NCI-H1105 treated with DMSO at 0.1 percent for 48 hours (cell line): ENCODE data around the gene MICOS13.
"Not testable (repeated sequence)": the region's sequence is repeated elsewhere in the genome, so short reads cannot be mapped to it uniquely, and the experiment has no call there.

ENCODE experiments used
- DNase-seq: peaks from one replicate; lab custom pipeline; 2025; lab: John Stamatoyannopoulos, UW

Gene MICOS13, protein sequence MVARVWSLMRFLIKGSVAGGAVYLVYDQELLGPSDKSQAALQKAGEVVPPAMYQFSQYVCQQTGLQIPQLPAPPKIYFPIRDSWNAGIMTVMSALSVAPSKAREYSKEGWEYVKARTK

DNA sequence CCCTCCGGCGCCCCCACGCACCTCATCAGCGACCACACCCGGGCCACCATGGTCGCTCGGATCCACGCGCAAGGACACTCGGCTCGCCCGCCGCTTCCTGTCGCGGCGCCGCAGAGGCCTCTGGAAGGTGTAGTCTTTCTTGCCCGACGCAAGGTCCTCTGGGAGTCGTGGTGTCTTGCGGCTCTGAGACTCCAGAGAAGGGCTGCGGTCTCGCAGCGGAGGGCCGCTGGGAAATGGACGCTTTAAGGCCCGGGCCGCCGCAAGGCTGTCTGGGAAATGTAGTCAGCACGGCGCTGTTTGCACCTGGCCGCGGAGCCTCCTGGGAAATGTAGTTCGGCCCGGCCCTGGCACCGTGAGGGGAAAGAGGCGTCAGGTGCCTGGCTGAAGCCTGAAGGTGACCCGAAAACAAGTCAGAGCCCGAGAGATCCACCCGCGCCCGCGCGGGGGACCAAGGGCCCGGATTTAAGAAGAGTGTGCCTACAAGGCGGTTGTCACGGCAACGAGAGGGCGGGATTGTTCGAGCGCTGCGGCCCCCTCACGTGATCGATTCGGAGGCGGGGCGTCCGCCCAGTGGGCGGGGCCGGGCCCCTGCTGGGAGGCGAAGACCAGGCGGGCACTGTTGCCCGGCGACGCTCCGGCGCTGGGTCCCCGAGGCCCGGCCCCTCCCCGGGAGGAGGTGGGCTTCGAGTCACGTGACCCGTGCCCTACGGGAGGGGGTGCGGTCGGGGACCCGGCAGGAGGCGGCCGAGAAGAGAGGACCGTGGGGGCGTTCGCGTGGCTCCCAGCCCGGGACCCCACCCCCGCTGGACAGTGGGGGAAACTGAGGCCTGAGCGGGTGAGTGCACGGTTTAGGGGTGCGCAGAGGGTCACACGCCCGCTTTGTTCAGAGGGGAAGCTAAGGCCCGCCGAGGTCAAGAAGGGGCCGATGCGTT, at the start of gene MICOS13, which contains the start of gene HSD11B1L:
Gene MICOS13 (minus strand): TSS at position 80 of the 932 bp plus-strand sequence. CDS start 30 bp downstream, at position 50.
Gene HSD11B1L (plus strand): TSS at position 591 of the 932 bp plus-strand sequence. CDS start 3,806 bp downstream, outside the sequence.
- peak; percentile 99 for DNase-seq

DNA sequence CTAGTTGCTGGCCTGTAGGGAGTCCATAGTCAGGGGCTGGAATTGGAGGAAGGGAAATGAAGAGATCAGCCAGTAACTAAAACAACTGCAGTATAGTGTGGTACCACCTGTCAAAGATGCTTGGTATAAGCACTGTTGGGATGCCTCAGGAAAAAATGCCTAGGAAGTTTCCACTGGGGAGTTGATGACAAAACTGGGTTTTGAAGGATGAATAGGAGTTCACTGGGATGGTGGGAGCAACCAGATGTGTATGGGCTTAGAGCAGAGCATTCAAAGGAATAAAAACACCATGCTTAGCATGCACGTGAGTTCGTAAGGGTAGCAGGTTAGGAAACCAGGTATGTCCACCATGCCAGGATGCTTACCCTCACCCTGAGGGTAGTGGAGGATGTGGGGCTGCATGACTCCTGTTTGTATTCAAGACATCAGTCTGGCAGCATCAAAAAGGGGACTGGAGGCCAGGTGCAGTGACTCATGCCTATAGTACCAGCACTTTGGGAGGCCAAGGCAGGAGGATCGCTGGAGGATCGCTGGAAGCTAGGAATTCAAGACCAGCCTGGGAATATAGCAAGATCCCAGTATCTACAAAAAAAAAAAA, 47.2 kb upstream of the MICOS13 start:
- DNase-seq = no peak

DNA sequence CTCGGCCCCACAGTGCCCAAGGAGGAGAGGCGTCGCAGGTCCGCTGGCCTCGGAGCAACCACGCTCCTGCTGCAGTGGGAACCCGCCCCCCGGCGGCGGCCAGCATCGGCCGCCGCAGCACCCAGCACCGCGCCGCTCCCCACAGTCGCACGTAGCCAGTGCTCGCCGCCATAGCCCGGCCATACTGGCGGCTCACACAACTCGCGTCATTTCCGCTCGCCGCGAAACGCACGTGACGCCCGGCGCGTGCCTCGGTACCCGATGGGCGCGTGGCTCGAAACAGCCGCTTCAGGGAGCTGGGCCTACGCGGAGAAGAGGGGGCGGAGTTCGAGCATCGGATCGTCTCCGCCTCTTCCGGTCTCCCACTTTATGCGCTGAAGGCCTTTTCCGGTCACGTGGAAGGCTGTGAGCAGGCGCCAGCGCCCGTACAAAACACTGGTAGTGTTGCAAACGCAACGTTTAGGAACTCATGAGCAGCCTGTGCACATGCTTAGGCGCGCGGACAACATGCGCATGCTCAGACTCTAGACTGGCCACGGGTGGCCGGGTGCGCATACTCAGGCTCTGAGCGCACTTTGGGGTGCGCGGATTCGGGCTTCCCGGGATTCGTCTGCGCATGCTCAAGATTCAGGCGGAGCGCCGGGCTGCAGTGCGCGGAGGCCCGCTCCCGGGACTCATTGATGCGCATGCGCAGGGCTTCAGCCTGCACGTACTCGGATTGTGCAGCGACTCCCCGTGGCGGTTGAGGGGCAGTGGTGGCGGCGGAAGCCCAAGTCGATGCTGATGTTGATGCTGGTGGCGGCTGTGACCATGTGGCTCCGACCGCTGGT, 39.9 kb upstream of the MICOS13 start, which contains the start of the genes CATSPERD and LONP1:
Gene CATSPERD (plus strand): TSS at position 677 of the 830 bp plus-strand sequence. CDS start 101 bp downstream, at position 778.
Gene LONP1 (minus strand): TSS at position 186 of the 830 bp plus-strand sequence. CDS start 14 bp downstream, at position 172.
- DNase-seq = peak; percentile 98

DNA sequence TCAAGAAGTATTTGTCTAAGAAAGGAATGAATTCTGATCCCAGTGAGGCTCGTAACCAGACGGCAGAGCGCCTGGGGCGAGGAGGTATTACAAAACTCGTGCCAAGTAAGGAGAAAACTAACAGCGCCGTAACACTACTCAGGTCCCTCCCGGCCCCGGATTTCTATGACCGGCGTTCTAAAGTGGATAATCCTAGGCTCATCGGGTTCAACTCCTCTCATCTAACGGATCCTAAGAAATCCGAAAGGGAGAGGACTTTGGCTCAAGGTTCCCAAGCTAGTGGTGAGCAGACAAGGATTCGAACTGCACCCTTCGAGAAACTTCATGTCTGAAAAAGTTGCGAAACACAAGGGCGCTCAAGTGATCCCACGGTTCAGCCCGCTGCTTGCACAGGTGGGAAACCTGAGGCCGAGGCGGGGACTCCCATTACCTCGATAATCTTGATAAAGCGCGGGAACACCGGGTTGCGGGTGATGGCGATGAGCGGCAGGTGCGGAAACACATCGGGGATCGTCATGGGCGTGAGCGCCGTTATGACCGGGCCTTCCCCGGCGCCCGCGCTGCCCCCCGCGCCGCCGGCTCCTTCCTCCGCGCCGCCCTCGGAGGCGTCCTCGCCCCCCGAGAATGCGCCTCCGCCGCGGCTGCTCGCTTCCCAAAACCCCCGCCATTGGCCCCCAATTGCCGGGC, 39.1 kb upstream of the MICOS13 start:
- no peak for DNase-seq

DNA sequence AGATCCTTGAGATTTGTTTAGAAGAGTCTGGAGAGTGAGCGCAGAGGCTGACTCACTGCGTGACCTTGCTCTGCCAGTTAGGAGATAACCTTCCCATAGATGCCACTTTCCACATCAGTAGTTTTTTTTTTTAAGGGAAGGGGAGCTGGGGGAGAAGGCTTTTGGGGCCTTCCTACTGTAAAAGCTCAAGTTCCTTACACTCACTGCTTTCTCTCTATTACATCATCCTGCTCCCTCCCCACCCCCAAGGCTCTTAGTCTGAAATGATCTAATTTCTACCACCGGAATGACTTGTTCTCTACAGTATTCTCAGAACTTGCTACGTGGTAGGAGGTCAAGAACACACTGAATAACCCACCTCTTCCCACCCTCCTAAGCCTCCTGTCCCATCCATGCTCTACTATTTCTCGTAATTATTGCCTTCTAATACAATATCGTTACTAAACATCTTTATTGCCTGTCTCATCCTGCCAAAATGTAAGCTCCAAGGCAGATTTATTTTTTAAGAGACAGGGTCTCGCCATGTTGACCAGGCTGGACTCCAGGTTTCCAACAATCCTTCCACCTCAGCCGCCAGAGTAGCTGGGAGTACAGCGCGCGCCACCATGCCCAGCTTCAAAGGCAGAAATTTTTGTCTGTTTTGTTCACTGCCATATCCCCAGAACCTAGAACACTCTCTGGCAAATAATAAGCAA, 38.4 kb upstream of the MICOS13 start:
- DNase-seq = no peak

DNA sequence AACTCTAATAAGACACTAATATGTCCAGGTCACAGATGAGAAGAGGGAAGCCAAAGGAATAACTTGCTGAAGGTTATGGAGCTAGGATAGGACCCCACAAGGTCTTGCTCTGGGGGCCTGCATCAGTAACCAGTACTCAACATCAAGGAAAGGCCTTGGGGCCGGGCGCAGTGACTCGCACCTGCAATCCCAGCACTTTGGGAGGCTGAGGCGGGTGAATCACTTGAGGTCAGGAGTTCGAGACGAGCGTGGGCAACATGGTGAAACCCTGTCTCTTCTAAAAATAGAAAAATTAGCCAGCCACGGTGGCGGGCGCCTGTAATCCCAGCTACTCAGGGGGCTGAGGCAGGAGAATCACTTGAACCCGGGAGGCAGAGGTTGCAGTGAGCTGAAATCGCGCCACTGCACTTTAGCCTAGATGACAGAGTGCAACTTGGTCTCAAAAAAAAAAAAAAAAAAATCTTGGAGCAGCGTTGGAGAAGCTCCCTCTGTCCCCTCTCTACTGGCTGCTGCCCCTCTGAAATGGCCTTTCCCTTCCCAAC, 37.8 kb upstream of the MICOS13 start:
- DNase-seq = no peak

DNA sequence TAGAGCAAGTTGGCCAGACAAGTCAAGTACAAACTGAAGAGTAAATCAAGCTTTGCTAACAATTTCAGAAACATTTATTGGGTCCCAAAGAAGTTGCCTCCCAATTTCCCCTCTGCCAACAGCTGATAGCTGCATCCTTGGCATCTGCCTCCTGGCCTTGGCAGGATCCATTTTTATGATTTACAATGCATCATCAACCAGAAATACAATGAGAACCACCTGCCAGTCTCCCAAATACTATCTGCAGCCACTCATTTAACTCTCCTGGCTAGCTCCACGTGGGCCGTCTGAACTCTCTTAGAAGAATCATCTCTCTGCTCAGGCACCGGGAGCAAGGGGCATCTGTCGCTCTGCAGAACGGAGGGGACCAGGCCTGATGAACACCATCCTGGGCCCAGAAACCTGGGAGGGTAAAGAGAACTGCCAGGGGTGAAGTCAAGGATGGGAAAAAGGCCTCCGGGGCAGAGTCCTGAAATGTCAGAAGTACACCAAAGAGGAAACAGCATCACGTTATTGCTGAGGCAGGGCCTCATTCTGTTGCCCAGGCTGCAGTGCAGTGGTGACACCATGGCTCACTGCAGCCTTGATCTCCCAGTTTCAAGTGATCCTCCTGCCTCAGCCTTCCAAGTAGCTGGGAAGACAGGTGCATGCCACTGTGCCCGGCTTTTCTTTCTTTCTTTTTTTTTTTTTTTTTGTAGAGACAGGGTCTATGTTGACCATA, 37.1 kb upstream of the MICOS13 start:
- DNase-seq = no peak

DNA sequence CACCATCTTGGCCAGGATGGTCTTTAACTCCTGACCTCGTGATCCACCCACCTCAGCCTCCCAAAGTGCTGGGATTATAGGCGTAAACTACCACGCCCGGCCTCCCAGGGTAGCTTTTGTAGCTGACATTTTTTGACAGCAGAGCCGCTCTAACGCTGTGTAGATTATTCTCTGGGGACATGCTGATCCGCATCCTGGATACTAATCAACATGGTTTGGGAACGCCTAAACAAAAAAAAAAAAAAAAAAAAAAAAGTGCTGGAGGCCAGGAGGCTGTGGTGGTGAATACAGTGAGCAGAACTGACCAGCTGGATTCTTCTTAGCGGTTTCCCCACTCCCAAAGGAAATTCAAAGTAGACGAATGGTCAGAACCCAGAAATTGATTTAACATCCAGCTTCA, 34.5 kb upstream of the MICOS13 start:
- DNase-seq = no peak

DNA sequence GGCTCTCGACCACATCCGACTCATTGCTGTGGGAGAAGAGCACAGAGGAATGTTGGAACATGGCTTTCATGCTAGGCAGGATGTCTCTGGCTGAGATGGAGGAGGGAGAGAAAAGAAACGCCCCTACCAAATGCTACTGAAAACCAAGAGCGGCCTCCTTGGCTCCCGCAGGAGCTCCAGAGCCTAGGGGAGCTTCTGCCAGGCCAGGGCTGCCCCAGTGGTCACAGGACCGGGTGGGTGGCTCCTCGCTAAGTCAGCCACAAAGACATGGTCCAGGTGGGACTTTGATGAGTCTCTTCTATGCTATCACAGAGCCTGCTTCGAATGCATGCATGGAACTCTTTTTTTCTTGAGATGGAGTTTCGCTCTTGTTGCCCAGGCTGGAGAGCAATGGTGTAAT, 32.9 kb upstream of the MICOS13 start:
- DNase-seq = no peak

DNA sequence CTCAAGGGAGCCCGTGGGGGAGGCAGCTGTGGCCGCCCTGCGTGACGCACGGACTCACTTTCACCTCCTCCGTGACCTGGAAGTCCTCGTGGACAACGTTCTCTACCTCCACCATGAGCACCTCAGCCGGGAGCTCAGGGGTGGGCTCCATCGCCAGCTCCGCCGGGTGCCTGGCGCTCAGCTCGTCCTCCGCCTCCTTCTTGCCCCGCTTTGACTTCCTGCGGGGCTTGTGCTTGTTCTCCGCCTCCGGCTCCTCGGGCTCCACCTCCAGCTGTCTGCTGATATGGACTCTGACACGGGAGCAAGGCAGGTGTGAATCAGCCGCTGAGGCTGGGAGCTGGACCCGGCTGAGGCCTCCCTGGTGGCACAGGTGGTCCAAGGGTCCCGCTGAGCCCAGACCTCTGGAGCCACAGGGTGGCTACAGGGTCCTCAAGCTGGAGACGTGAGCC, 31.4 kb upstream of the MICOS13 start:
- no peak for DNase-seq

DNA sequence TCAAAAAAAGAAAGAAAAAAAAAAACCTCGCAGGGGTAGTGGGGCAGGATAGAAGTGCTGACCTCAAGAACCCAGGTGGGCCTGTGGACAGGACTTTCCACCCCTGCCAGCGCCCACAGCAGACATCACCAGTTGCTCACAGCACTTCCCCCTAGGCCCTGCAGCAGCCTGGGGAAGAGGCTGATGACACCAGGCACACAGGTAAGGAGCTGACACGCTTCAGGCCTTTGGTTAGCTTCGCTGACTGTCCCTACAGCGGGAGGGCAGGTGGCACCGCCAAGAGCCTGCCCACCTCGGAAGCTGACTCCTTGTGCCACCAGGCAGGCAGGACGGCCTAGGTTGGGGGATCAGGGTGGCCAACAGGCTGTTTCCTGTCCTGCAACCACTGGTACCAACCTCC, 30.7 kb upstream of the MICOS13 start:
- DNase-seq = no peak

DNA sequence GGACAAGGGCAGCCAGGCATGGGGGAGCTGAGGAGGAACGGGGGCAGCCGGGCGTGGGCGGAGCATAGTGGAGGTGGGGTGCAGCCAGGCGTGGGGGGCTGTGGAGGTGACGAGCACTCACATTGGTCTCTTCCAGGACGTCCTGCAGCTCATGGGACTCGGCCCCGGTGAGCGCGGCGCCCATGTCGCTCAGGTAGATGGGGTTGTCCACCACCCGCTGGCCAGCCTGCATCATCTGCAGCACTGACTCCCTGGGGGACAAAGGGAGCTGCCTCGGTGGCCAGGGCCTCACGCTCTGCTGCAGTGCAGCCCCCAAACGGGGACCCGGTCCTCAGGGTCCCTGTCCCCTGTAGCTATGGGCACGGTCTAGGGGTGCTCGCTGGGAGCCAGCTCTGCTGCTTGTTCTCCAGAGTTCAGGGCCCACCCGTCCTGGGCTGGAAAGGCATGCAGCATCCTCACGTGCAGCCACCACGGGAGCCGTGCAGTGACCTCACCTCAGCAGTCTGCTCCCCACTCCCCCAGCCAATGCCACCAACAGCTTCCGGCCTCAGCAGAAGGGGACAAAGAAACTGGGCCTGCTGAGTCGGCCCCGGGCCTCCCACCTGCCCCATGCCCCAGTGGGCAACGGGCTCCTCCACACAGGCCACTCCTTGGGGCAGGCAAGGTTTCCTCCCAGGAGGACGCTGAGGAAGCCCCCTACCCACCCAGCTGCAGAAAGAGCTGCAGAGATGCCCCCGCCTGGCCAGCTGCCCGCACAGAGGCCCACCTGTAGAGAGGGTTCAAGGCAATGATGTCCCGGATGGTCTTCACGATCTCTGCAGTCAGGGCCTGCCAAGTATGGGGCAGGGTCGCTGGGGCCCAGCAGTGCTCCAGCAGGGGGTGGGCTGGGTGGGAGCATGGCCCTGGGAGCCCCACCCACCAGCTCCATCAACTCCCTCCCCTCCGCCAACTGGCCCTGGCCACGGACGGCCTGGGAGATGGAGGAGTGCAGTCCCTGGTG, 27.6 kb upstream of the MICOS13 start:
- no peak for DNase-seq

DNA sequence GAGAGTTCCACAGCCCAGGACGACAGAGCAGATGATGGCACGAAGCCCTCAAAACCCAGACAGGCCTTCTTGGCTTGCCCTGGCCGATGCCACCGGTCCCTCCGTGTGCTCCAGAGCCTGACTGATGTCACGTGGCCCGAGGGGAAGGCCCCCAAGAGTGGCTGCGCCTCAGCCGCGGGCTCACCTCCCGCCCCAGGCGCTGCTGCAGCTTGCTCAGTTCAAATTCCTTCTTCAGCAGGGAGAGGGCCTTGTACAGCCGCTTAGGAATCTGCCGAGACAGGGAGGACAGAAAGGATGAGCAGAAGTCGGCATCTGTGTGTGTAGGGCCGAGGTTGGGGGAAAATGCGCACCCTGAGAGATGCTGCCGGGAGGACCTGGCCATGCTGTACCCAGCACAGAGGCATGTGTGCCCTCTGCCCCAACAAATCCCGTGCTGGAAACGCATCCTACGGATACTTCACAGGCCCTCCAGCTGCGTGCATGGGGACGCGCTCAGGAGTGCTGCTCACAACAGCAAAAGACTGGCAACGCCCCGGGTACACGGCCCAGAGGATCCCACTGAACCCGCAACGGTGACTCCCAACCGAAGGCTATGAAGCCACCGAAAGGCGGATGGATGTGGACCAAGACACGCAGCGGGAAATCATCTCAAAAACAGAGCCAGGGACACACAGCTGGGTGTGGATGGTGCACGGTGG, 26.7 kb upstream of the MICOS13 start:
- no peak for DNase-seq

DNA sequence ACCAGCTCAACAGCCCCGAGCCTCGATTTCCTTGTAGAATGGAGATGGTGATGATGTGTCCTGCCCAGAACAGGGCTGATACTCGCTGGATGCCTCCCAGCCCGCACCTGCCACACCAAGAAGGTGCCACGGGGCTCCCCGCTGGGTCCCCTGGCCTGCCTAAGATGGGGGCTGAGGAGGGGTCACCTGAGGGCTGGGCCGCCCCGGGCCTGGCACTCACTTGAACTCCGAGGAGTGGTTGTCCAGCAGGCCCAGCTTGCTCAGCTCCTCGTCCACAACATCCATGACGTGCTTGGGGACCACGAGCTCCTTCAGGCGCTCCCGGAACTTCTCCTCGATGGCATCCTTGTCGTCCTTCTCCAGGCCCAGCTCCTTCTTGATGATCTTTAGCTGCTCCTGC, 25.2 kb upstream of the MICOS13 start:
- DNase-seq = no peak

DNA sequence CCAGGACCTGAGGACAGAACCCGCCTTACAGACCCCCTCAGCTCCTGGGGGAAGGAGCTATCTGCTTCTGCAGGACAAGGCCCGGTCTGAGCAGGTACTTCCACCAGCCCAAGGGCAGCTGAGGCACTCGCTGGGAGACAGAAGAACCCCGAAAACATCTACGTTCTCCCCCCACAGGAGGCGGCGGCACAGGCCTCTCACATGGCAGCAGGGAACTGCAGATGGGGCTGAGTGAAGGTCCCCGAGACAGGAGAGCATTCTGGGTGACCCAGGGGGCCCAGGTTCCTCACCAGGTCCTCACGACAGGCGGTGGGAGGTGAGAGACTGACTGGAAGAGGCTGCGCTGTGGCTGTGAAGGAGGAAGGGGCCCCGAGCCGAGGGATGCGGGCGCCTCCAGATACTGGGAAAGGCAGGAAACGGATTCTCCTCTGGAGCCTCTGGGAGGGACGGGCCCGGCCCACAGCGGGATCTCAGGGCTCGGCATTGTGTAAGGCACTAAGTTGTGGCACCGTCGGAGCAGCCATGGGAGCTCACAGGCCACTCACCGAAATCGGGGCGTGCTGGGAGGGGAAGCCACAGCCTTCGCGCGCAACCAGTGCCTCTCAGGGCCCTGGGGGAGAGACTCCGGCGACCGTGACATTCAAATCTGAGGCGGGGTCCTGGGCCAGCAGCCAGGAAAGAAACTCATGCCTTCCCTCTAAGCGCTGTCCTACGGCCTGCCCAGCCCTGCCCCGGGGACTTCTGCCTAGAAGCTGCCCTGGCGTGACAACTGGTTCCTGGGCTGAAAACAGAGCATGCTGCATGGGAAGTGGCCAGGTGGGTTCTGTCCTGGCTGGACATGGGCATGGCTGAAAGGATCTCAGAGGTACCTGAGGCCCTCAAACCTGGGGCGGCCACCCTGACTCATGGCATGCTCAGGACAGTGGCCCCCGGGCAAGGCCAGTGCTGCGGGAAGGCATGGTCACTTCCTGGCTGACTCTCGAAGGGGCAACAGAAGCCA, 23.8 kb upstream of the MICOS13 start:
- DNase-seq = no peak

DNA sequence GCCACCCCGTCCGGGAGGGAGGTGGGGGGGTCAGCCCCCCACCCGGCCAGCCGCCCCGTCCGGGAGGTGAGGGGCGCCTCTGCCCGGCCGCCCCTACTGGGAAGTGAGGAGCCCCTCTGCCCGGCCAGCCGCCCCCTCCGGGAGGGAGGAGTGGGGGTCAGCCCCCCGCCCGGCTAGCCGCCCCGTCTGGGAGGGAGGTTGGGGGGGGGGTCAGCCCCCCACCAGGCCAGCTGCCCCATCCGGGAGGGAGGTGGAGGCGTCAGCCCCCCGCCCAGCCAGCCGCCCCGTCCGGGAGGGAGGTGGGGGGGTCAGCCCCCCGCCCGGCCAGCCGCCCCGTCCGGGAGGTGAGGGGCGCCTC, 21.7 kb upstream of the MICOS13 start:
- not testable (repeated sequence) for DNase-seq
